Measurements from ENCODE around the gene MCU.

DNA sequence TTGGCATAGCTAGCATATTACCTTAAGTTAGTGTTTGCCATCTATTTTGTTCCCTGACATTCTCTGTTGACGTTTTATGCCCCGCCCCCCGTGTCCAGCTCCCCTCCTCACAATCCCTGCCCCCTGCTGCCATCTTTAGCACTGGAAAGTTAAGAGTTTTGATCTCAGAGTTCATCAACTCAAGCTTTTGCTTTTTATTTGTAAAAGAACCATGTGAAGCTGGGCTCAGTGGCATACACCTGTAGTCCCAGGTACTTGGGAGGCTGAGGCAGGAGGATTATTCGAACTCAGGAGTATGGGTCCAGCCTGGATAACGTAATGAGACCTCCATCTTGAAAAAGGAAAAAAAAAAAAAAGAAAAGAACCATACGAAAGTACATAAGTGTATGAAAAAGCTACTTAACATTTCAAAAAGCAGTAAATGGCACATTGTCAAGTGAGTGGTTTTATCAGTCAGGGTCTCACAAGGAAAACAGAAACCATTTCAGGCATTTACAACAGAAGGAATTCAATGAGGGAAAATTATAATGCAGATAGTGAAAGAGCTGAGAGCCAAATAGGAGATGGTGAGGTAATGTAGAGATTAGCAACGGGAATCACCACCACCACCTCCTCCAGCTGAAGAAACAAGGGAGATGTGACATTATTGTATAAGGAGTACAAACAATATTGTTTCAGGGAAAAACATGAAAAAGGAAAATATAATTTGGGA lies 64.9 kb downstream of the MCU start:
- TF ChIP-seq, protein P1, sequence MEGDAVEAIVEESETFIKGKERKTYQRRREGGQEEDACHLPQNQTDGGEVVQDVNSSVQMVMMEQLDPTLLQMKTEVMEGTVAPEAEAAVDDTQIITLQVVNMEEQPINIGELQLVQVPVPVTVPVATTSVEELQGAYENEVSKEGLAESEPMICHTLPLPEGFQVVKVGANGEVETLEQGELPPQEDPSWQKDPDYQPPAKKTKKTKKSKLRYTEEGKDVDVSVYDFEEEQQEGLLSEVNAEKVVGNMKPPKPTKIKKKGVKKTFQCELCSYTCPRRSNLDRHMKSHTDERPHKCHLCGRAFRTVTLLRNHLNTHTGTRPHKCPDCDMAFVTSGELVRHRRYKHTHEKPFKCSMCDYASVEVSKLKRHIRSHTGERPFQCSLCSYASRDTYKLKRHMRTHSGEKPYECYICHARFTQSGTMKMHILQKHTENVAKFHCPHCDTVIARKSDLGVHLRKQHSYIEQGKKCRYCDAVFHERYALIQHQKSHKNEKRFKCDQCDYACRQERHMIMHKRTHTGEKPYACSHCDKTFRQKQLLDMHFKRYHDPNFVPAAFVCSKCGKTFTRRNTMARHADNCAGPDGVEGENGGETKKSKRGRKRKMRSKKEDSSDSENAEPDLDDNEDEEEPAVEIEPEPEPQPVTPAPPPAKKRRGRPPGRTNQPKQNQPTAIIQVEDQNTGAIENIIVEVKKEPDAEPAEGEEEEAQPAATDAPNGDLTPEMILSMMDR (IDR thresholded peaks at IDR 0.05), result no peak
- TF ChIP-seq EZH2 (IDR thresholded peaks at IDR 0.05; ENCODE audit: borderline replicate concordance, insufficient read depth, low read depth, low read length, poor library complexity, severe bottlenecking), result no peak

Measured in B cell (primary cell).